ENCODE results near the gene SSBP4. TPM values are rescaled to one million over a fixed set of nuclear protein-coding genes. Genes with fewer than 3 reads are reported as not detected.

The SSBP4 gene
- total and polyA plus RNA-seq, 2 of the 8 experiments (the other 6 are each of a cell fraction or from before 2014, with no cell fraction given): 26.4 to 33.7 TPM

GRCh38 chr19:18433015-18433691, 14.0 kb downstream of the SSBP4 start (continued):
- TF ChIP-seq CTBP2 (IDR thresholded peaks at IDR 0.05; ENCODE audit: borderline replicate concordance, insufficient read depth, insufficient read length, low read length) (no peak), POLR2A (IDR thresholded peaks at IDR 0.05; ENCODE audit: control extremely low read depth in 1 of 2, low read depth in 2 of 2, low read length in 2 of 2) (peak in 1 of 2 experiments; percentile 59; a peak in 2 of 3 replicates), CBX8 (IDR thresholded peaks at IDR 0.05; ENCODE audit: borderline replicate concordance, low read depth, low read length) (no peak), TAF1 (IDR thresholded peaks at IDR 0.05; ENCODE audit: low read depth, low read length) (no peak)

Measured in H1 (cell line).